Omental fat pad (tissue), 4 donors: ENCODE results near the gene KIAA0930. TPM values are rescaled to one million over a fixed set of nuclear protein-coding genes. Genes with fewer than 3 reads are reported as not detected.

ENCODE experiments used
- ATAC-seq: fragments of 150-250 bp; one replicate; pipeline ENCODE4 v1.9.1; 2016; ENCODE audit warnings: mild to moderate bottlenecking, moderate library complexity; ENCODE audit not compliant: low FRiP score
- DNase-seq: peaks from one replicate; pipeline ENCODE4 v3.0.0-alpha.2; 2019; ENCODE audit warnings: low spot score
- total RNA-seq, 4 donors: library from RNA; depleted of rRNA; stranded (reverse); fragments of >200 nt; gene quantifications; one replicate each; pipeline ENCODE4 v1.1.0, GENCODE V29; 2016
- TF ChIP-seq, protein P1 (sequence below), 3 donors: fragments of 450-650 bp; IDR thresholded peaks; one replicate each; pipeline ENCODE4 v1.5.1; 2016 to 2017; ENCODE audit warnings: antibody characterized with exemption in 3 of 3, mild to moderate bottlenecking in 3 of 3, moderate library complexity in 2 of 3

Gene KIAA0930
- total RNA-seq, result 10 to 100 TPM; 27.4 to 58.8 (median 50.2) TPM

GRCh38 chr22:45240810-45241631 is at the start of gene KIAA0930:
Gene KIAA0930, minus strand, starts transcription at chr22:45240894. Its CDS starts 191 bp downstream, at chr22:45240703.
- ATAC-seq (peak; percentile 62), DNase-seq (peak; percentile 67)
- TF ChIP-seq, protein P1, sequence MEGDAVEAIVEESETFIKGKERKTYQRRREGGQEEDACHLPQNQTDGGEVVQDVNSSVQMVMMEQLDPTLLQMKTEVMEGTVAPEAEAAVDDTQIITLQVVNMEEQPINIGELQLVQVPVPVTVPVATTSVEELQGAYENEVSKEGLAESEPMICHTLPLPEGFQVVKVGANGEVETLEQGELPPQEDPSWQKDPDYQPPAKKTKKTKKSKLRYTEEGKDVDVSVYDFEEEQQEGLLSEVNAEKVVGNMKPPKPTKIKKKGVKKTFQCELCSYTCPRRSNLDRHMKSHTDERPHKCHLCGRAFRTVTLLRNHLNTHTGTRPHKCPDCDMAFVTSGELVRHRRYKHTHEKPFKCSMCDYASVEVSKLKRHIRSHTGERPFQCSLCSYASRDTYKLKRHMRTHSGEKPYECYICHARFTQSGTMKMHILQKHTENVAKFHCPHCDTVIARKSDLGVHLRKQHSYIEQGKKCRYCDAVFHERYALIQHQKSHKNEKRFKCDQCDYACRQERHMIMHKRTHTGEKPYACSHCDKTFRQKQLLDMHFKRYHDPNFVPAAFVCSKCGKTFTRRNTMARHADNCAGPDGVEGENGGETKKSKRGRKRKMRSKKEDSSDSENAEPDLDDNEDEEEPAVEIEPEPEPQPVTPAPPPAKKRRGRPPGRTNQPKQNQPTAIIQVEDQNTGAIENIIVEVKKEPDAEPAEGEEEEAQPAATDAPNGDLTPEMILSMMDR (IDR thresholded peaks at IDR 0.05), result no peak

DNA sequence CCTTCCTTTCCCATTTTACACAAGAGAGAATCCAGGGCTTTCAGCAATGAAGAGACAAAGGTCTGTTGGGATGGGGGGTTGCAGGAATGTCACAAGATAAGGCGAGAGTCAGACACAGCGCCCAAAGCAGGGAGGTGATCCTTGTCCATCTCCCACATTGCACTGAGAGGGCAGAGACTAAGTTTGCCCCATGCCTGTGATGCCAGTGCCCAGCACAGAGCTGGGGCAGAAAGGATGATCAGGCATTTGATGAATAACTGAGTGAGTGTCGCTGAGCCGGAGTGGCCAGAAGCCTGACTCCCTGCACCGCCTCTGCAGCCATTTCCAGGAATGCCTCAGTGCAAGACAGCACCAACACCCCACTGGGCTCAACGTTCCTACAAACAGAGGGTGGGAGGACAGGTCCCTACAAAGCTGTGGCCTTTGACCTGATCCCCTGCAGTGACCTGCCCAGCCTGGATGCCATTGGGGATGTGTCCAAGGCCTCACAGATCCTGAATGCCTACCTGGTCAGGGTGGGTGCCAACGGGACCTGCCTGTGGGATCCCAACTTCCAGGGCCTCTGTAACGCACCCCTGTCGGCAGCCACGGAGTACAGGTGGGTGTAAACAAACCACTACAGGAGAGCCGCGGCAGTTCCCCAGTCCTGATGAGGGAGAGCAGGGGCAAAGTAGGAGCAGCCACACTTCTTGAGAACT is 46.3 kb upstream of the KIAA0930 start:
- DNase-seq (no peak), ATAC-seq (no peak)
- TF ChIP-seq, protein P1 (IDR thresholded peaks at IDR 0.05), result no peak

DNA sequence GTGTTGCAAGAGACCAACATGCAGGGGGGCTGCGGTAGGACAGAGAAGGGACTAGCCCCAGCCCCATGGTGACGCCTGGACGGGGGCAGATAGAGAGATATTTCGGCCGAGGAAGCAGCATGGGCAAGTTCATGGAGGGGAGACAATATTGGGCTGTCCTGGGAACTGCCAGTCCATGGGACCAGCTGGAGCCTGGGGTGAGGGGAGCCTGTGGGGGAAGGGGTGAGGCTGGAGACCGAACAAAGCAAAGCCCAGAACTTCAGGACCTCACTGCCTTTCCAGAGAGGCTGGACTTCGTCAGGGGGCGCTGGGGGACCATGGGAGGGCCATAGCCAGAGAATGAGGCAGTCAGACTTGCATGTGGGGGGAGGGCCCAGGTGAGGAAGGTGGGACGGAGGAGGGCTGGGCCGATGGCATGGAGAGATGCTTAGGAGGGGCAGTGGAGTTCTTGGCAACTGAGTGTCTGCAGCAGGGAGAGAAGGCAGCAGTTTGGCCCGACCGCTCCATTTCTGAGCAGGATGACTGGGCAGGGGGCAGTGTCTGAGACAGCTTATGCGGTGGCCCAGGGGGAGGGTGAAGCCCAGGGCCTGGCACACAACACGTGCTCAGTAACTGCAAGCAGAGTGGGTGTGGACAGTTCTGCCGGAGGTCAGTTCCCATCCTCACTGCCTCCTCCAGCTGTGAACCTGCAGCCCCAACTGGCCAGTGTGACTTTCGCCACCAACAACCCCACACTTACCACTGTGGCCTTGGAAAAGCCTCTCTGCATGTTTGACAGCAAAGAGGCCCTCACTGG is 44.8 kb upstream of the KIAA0930 start:
- TF ChIP-seq, protein P1 (IDR thresholded peaks at IDR 0.05), result no peak
- peak; percentile 25 for ATAC-seq
- DNase-seq, result no peak

GRCh38 chr22:45284705-45285262 is 44.1 kb upstream of the KIAA0930 start, which contains the start of gene UPK3A:
Gene UPK3A, plus strand, starts transcription at chr22:45284949. Its CDS starts 65 bp downstream, at chr22:45285014.
- TF ChIP-seq, protein P1 (IDR thresholded peaks at IDR 0.05), result no peak
- ATAC-seq (peak; percentile 82), DNase-seq (no peak)

DNA sequence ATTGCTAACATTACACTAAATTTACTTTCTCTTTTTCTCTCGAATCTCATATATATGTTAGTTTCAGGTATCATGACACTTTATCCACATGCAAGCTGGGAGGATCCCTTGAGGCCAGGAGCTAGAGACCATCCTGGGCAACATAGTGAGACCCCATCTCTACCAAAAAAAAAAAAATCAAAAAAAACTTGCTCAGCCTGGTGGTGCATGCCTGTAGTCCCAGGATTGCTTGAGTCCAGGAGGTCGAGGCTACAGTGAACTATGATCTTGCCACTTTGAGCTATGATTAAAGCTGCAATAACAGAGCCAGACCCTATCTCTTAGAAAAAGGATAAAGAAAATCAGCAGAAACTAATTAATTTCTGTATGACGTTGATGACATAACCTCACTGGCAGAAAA is 40.3 kb upstream of the KIAA0930 start:
- ATAC-seq (no peak), DNase-seq (no peak)
- TF ChIP-seq, protein P1 (IDR thresholded peaks at IDR 0.05), result no peak

DNA sequence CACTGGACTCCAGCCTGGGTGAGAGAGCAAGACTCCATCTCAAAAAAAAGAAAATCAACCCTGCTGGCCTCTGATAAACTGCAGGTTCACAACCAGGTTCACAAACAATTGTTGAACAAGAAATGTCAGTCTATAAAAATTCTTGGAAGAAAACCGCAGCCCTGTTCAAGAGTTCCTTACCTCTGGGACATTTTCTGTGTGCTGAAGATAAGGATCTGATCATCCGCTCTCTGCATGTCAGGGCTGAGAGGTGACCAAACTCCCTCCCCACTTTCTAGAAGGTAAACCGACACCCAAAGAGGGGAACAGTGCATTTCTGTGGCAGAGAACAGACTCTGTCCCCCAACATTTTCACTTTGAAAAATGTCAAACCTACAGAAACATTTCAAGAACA is 39.9 kb upstream of the KIAA0930 start:
- no peak for DNase-seq
- TF ChIP-seq, protein P1 (IDR thresholded peaks at IDR 0.05), result no peak
- no peak for ATAC-seq
